Cardiac fibroblast (primary cell): ENCODE results near the gene RWDD4.

Experiments
- DNase-seq, 2 donors: peaks; one replicate each; pipeline versions ENCODE4 v3.0.0 to v3.0.0-alpha.2; 2010; ENCODE audit warnings: low read depth in 2 of 2
- H3K4me3 ChIP-seq, 2 donors: replicated peaks in 1 of 2; 1 replicate in 1 of 2; 2 replicates in 1 of 2; pipeline ENCODE4 v1.5.1; 2011; ENCODE audit warnings: low read depth in 2 of 2, low read length in 2 of 2, mild to moderate bottlenecking in 2 of 2, moderate library complexity in 1 of 2
- CTCF ChIP-seq: IDR thresholded peaks from one replicate; pipeline ENCODE4 v1.5.1; 2011; ENCODE audit warnings: low read depth, mild to moderate bottlenecking, low read length, inconsistent platforms

The RWDD4 gene

GRCh38 chr4:183596067-183596757, 62.8 kb downstream of the RWDD4 start:
- TF ChIP-seq CTCF, result no peak
- H3K4me3 ChIP-seq, result no peak overlapping the region
- DNase-seq, result no peak

DNA sequence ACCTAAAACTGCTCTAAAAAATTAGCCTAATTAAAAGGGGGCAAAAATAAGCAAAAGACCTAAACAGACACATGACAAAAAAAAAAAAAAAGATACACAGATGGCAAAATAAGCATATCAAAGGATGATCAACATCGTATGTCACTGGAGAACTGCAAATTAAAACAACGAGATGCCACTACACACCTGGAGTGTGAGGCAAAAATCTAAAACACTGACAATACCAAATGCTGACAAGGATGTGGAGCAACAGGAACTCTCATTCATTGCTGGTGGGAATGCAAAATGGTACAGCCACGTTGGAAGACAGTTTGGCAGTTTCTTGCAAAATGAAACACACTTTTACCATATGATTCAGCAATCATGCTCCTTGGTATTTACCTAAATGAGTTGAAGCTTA, 64.2 kb downstream of the RWDD4 start:
- no peak overlapping the region for H3K4me3 ChIP-seq
- DNase-seq, result no peak
- no peak for TF ChIP-seq CTCF

GRCh38 chr4:183591301-183591700, 67.7 kb downstream of the RWDD4 start:
- no peak for TF ChIP-seq CTCF
- no peak overlapping the region for H3K4me3 ChIP-seq
- peak in 1 of 2 donors; percentile 8 for DNase-seq
